Transverse colon (tissue), 4 donors: Measurements from ENCODE around the gene ZNF768.

Experiments
- EP300 ChIP-seq: sonication (generic); formaldehyde crosslinking; IDR thresholded peaks from one replicate; pipeline ENCODE4 v1.6.1; 2017; ENCODE audit warnings: antibody characterized with exemption, low read depth
- POLR2A ChIP-seq: fragments of 450-650 bp; IDR thresholded peaks from one replicate; pipeline ENCODE4 v1.6.1; 2016; ENCODE audit warnings: antibody characterized with exemption, mild to moderate bottlenecking, moderate library complexity
- POLR2AphosphoS5 ChIP-seq, 3 donors: sonication (generic); formaldehyde crosslinking; IDR thresholded peaks; one replicate each; pipeline ENCODE4 v1.6.1; 2016; ENCODE audit warnings: antibody characterized with exemption in 3 of 3
- TF ChIP-seq, protein P1 (sequence below), 5 experiments: fragments of 200-600 bp in 3 of 5; fragments of 450-650 bp in 2 of 5; sonication (generic) in 3 of 5; IDR thresholded peaks; 1 replicate in 2 of 5; 2 replicates in 3 of 5; pipeline ENCODE4 v1.5.1; 2016 to 2017; ENCODE audit warnings: antibody characterized with exemption in 5 of 5, inconsistent platforms in 3 of 5, mild to moderate bottlenecking in 2 of 5, moderate library complexity in 1 of 5

DNA sequence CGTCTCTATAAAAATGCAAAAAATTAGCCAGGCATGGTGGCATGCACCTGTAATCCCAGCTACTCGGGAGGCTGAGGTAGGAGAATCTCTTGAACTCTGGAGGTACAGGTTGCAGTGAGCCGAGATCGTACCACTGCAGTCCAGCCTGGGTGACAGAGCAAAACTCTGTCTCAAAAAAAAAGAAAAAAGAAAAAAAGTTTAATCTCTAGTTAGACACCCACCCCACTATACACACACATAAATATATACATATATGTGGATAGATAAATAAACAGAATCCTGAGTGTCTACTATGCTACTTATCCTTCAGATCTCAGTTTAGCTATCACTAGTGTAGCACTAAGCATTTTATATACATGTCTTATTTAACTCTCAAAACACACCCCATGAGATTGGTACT is 35.1 kb downstream of the ZNF768 start:
- TF ChIP-seq POLR2A (no peak), POLR2AphosphoS5 (IDR thresholded peaks at IDR 0.05) (no peak), EP300 (no peak)
- TF ChIP-seq, protein P1, sequence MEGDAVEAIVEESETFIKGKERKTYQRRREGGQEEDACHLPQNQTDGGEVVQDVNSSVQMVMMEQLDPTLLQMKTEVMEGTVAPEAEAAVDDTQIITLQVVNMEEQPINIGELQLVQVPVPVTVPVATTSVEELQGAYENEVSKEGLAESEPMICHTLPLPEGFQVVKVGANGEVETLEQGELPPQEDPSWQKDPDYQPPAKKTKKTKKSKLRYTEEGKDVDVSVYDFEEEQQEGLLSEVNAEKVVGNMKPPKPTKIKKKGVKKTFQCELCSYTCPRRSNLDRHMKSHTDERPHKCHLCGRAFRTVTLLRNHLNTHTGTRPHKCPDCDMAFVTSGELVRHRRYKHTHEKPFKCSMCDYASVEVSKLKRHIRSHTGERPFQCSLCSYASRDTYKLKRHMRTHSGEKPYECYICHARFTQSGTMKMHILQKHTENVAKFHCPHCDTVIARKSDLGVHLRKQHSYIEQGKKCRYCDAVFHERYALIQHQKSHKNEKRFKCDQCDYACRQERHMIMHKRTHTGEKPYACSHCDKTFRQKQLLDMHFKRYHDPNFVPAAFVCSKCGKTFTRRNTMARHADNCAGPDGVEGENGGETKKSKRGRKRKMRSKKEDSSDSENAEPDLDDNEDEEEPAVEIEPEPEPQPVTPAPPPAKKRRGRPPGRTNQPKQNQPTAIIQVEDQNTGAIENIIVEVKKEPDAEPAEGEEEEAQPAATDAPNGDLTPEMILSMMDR (IDR thresholded peaks at IDR 0.05): no peak
